GM18526 (cell line): ENCODE results near the gene DAND5.

Experiments
- POLR2A ChIP-seq: IDR thresholded peaks from 3 replicates; pipeline ENCODE4 v1.6.1; 2011; ENCODE audit not compliant: insufficient read length; ENCODE audit errors: extremely low read depth

Gene DAND5

DNA sequence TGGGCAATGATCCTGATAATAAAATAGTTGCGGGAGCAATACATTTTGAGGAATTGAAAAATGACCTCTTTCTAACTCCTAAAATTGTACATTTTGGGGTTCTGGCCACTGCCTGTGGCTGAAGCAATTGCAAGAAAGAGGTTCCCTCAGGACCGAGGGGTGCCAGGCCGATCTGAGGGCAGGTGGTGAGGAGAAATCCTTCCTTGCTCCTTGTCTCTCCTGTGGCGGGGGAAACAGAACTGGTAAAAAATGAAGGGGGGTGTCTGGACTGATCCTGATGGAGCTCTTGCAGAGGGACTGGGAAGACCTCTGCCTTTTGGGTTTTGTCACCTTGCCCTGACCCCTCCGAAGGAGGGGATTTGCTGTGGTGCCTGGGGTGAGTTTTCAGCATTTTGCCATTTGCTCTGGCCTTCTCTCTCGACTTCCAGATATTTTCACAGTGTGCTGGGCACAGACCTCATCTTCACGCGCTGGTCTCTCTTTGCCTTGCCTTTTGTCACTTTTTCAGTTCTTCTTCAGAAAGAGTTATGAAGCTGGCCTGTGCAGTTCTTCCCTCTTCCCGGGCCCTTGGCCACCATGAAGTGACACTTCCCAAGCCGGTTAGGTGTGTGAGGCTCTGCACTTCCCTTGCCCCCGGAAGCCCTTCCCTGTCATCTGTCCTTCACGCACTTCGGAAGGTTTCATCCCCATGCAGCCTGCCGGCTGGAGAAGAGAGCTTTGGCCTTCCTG, 48.1 kb downstream of the DAND5 start:
- no peak for TF ChIP-seq POLR2A

DNA sequence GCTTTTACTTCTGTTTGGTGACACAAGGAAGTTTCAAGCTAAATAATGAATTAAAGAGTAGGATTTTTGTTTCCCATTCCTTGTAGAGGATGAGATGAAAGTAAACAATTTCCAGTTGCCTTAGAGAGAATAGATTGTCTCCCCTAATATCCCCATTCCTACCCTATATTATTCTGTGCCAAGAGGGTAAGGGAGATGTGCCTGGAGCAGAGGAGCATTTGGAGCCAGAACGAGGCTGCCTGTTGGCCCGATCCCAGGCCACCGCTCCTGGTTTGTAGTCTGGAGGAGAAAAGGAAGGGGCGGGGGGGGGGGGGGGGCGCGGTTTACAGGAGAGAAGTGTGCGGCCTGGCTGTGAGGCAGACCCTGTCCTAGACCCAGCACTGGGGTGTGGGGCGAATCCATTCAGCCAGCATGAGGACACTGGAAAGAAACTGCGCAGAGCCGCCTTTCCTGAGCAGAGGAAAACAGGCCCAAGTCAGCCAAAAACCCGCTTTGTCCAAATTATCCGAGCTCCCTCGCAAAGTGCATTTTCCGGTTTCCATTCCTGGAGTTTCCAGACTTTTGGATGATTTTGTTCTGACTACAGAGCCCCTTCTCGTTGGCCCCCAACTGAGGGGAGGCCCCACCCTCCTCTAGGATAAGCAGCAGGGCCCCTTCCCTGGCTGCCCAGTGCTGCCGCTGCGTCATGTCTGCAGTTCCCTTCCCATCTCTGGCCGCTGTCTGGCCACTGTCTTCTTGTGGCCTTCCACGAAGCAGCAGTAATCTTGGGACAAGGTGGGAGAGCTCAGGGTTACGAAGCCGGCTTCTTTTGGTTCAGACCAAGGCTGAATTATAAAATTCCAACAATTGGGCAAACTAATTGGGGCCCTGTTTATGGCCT, 48.9 kb downstream of the DAND5 start:
- TF ChIP-seq POLR2A = no peak

DNA sequence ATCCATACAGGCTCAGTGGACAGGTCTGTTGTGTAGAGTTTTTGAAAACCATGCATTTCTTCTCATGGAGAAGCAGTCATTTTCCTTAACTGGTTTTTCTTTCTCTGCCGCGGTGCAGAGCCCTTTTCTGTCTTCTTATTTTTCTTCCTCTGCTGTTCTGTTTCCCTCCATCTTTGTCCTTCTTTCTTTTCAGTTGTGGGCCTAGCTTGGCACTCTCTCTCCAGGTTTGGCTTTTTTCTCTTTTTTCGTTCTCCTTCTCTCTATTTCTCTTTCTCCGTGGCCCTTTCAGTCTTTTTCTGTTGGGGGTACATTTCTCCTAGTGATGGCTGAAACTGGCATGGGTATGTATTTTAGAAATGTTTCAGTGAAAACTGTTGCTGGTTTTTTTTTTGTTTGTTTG, 50.0 kb downstream of the DAND5 start:
- no peak for TF ChIP-seq POLR2A

DNA sequence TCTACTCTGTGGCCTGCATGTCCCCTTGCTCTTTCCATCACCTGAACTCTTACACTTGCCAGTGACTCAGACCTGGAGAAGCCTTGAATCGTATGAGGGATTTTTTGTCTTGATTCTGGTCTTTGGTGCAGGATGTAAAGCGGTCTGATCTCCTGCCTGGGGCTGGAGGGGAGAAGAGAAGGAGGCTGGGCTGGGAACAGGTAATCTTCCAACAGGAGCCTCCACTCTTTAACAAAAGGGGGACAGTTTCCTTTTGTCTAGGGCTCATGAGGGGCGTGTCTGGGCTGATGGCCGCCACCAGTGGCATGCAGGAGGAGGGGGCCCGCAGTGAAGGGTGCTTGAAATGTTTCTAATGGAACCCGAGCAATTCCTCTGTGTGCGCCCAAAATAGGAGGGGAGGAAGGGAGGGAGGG, 50.6 kb downstream of the DAND5 start:
- no peak for TF ChIP-seq POLR2A

DNA sequence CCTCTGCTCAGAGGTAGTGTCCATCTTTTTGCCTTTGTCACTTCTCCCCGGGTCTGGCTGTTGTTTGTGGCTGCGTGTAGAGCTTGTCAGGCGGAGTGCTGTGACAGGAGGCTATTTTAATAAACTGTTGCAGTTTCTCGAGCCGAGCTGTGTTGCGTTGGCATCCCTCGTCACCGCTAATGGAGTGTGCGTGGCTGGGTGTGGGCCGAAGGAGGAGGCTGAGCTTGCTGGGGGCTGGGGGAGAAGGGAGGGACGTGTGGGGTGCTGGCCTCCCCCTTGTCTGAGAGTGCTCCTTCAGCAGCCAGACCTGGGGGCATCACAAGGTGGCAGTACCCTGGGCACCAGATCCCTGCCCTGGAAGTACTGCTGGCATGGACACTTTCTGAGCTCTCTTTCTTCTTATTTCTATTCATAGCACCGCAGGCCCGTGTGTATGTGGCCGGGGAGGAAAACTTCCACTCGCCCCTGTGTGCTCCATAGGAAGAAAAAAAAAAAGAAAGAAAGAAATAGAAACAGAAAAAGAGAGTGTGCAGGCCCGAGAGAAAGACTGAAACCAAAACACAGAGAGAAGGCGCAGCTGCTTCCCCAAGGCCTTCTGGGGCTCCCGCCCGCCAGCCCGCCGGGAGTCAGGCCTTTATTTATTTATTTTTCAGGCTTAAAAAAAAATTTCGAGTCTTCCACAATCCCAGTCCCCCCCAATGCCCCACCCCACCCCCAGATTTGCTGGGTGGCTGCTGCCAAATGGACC, 52.9 kb downstream of the DAND5 start:
- TF ChIP-seq POLR2A = no peak

DNA sequence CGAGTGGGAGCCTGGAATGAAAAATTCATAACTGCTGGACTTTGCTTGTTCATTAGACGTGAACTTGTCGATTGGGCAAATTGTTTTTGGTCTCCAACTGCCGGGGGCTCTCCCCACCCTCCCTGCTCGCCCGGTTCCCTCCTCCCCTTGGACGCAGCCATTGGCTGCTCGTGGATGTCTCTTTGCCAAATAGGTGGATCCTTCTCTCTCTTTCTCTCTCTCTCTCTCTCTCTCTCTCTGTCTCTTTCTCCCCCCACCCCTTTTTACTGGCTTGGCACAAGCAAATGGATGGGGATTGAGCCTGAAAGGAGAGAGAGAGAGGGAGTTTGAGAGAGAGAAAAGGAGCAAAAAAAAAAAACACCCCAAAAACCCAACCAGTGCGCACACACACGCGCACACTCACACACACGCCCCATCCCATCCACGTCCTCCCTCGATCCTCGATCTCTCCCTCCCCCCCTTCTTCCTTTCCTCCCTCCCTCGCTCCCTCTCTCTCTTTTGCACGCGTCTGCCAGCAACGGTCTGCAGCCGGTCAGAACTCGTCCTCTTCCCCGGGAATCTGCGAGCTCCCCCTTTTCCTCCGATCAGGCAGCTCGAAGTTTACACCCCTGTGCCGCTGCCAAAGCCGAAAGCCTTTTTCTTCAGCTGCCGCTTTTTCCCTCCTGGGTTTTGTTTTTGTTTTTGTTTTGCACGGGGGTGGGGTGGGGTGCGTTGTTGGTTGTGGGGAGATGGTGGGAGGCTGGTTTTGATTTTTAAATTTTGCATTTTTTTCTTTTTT, 53.7 kb downstream of the DAND5 start:
- no peak for TF ChIP-seq POLR2A

DNA sequence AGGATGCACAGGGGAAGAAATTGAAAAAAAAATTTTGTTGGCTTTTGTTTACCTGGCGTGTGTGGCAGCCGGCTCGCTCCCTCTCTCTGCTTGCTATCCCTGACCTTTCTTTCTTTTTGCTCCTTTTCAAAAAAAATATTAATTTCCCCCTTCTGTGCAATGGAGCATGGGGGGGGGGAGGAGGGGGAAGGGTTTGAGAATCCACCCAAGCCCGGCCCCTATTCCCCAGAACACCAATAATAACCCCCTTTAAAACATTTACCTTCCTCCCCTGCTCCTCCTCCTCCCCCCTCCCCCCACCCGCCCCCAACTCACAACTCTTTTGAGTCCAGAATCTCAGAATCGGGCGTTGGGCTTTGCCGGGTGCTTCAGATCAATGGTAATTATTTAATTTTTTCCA, 54.3 kb downstream of the DAND5 start:
- no peak for TF ChIP-seq POLR2A
